Gastroesophageal sphincter (tissue), 4 donors: Measurements from ENCODE around the gene USH1G. TPM values are rescaled to one million over a fixed set of nuclear protein-coding genes. Genes with fewer than 3 reads are reported as not detected.

Experiments used
- ATAC-seq: fragments of 150-250 bp; one replicate; pipeline ENCODE4 v1.9.1; 2016; ENCODE audit warnings: mild to moderate bottlenecking, moderate library complexity
- H3K27ac ChIP-seq, 4 donors: fragments of 200-600 bp; sonication (generic) in 3 of 4; 1 replicate in 3 of 4; 2 replicates in 1 of 4; pipeline ENCODE4 v1.5.1; 2016 to 2019
- H3K27me3 ChIP-seq: fragments of 200-600 bp; sonication (generic); one replicate; pipeline ENCODE4 v1.5.1; 2019
- H3K36me3 ChIP-seq, 2 donors: fragments of 200-600 bp; sonication (generic); one replicate each; pipeline ENCODE4 v1.5.1; 2019; ENCODE audit warnings: control low read depth in 1 of 2
- H3K4me1 ChIP-seq, 3 donors: fragments of 200-600 bp; sonication (generic); 1 replicate in 2 of 3; 2 replicates in 1 of 3; pipeline ENCODE4 v1.5.1; 2016 to 2019; ENCODE audit warnings: control low read depth in 2 of 3
- H3K4me3 ChIP-seq, 2 donors: fragments of 200-600 bp; sonication (generic); one replicate each; pipeline ENCODE4 v1.5.1; 2019; ENCODE audit warnings: mild to moderate bottlenecking in 1 of 2, moderate library complexity in 1 of 2
- H3K9me3 ChIP-seq, 3 donors: fragments of 200-600 bp; sonication (generic); one replicate each; pipeline ENCODE4 v1.5.1; 2017 to 2019; ENCODE audit warnings: control low read depth in 2 of 3
- CTCF ChIP-seq, 4 experiments: fragments of 200-600 bp in 2 of 4; fragments of 450-650 bp in 2 of 4; sonication (generic) in 1 of 4; IDR thresholded peaks; one replicate each; pipeline ENCODE4 v1.5.1; 2017 to 2019; ENCODE audit warnings: antibody characterized with exemption in 4 of 4, mild to moderate bottlenecking in 2 of 4, moderate library complexity in 2 of 4
- EP300 ChIP-seq: sonication (generic); formaldehyde crosslinking; IDR thresholded peaks from one replicate; pipeline ENCODE4 v1.6.1; 2017; ENCODE audit warnings: antibody characterized with exemption, mild to moderate bottlenecking
- POLR2A ChIP-seq, 2 donors: fragments of 450-650 bp; IDR thresholded peaks; one replicate each; pipeline ENCODE4 v1.6.1; 2017; ENCODE audit warnings: antibody characterized with exemption in 2 of 2, mild to moderate bottlenecking in 2 of 2, moderate library complexity in 1 of 2
- POLR2AphosphoS5 ChIP-seq: sonication (generic); formaldehyde crosslinking; IDR thresholded peaks from one replicate; pipeline ENCODE4 v1.6.1; 2017; ENCODE audit warnings: antibody characterized with exemption
- WGBS, 2 donors: methylation state at CpG; one replicate each; pipeline ENCODE4 v1.1.5; 2018; ENCODE audit warnings: low coverage in 1 of 2; 5-methylcytosine and 5-hydroxymethylcytosine counted together
- total RNA-seq, 4 donors: library from RNA; depleted of rRNA; stranded (reverse); fragments of >200 nt; gene quantifications; one replicate each; pipeline ENCODE4 v1.1.0, GENCODE V29; 2016

The USH1G gene
- total RNA-seq, 4 donors from 2014 or later: not detected

GRCh38 chr17:74949455-74950115, 26.5 kb upstream of the USH1G start:
- peaks cover 74% of the 10 kb centered on the region for H3K27me3 ChIP-seq
- no peak for ATAC-seq
- no peak overlapping the region for H3K4me3 ChIP-seq
- 20% methylated on average over 1 to 2 of the region's 12 CpGs for WGBS, 2 donors
- H3K9me3 ChIP-seq: no peaks in the 10 kb centered on the region
- TF ChIP-seq CTCF (IDR thresholded peaks at IDR 0.05): no peak
- TF ChIP-seq POLR2AphosphoS5: no peak
- TF ChIP-seq EP300: no peak
- no peak for TF ChIP-seq POLR2A (IDR thresholded peaks at IDR 0.05)
- no peak overlapping the region for H3K27ac ChIP-seq
- H3K36me3 ChIP-seq: no peaks in the 10 kb centered on the region
- H3K4me1 ChIP-seq: no peaks in the 10 kb centered on the region

GRCh38 chr17:74947041-74947754, 24.1 kb upstream of the USH1G start:
- Histone ChIP-seq H3K27ac (no peak overlapping the region), H3K4me3 (no peak overlapping the region), H3K36me3 (no peaks in the 10 kb centered on the region), H3K9me3 (no peaks in the 10 kb centered on the region), H3K27me3 (peaks cover 91% of the 10 kb centered on the region), H3K4me1 (no peaks in the 10 kb centered on the region)
- ATAC-seq: no peak
- WGBS, 2 donors: 80% methylated on average over 1 of the region's 17 CpGs; no CpG with 5 or more reads in 1 of the 2 donors
- TF ChIP-seq CTCF (IDR thresholded peaks at IDR 0.05): no peak
- TF ChIP-seq POLR2A (IDR thresholded peaks at IDR 0.05): no peak

- H3K27me3 ChIP-seq: peaks cover 91% of the 10 kb centered on the region
- WGBS, 2 donors: 97% methylated on average over 11 of the region's 14 CpGs; no CpG with 5 or more reads in 1 of the 2 donors
- ATAC-seq: no peak
- H3K4me3 ChIP-seq: no peak overlapping the region
- no peaks in the 10 kb centered on the region for H3K4me1 ChIP-seq
- H3K36me3 ChIP-seq: no peaks in the 10 kb centered on the region
- no peaks in the 10 kb centered on the region for H3K9me3 ChIP-seq
- no peak overlapping the region for H3K27ac ChIP-seq
- TF ChIP-seq POLR2A (IDR thresholded peaks at IDR 0.05): no peak
- TF ChIP-seq POLR2AphosphoS5: no peak
- TF ChIP-seq CTCF (IDR thresholded peaks at IDR 0.05): no peak
- TF ChIP-seq EP300: no peak
Observed at GRCh38 chr17:74946641-74947040, 23.6 kb upstream of the USH1G start.

- Histone ChIP-seq H3K27me3 (peaks cover 89% of the 10 kb centered on the region), H3K4me3 (no peak overlapping the region), H3K27ac (no peak overlapping the region), H3K4me1 (no peaks in the 10 kb centered on the region), H3K36me3 (no peaks in the 10 kb centered on the region), H3K9me3 (no peaks in the 10 kb centered on the region)
- no peak for ATAC-seq
- WGBS, 2 donors: 23 to 27% methylated on average over 3 to 5 of the region's 6 CpGs
- TF ChIP-seq EP300 (no peak), POLR2A (IDR thresholded peaks at IDR 0.05) (no peak), CTCF (IDR thresholded peaks at IDR 0.05) (no peak)
Observed at GRCh38 chr17:74945543-74945942, 22.5 kb upstream of the USH1G start.
